Prostate gland (tissue), 2 donors: Measurements from ENCODE around the gene SMYD3.

Experiments used
- POLR2A ChIP-seq: fragments of 450-650 bp; IDR thresholded peaks from one replicate; pipeline ENCODE4 v1.6.1; 2016; ENCODE audit warnings: antibody characterized with exemption, mild to moderate bottlenecking
- POLR2AphosphoS5 ChIP-seq: sonication (generic); formaldehyde crosslinking; IDR thresholded peaks from one replicate; pipeline ENCODE4 v1.6.1; 2017; ENCODE audit warnings: antibody characterized with exemption
- TF ChIP-seq, protein P1 (sequence below), 4 experiments: fragments of 200-600 bp in 2 of 4; fragments of 450-650 bp in 2 of 4; sonication (generic) in 2 of 4; IDR thresholded peaks; 1 replicate in 3 of 4; 2 replicates in 1 of 4; pipeline ENCODE4 v1.5.1; 2016 to 2019; ENCODE audit warnings: antibody characterized with exemption in 4 of 4, mild to moderate bottlenecking in 2 of 4, moderate library complexity in 2 of 4

- TF ChIP-seq POLR2A (no peak), POLR2AphosphoS5 (no peak)
- TF ChIP-seq, protein P1, sequence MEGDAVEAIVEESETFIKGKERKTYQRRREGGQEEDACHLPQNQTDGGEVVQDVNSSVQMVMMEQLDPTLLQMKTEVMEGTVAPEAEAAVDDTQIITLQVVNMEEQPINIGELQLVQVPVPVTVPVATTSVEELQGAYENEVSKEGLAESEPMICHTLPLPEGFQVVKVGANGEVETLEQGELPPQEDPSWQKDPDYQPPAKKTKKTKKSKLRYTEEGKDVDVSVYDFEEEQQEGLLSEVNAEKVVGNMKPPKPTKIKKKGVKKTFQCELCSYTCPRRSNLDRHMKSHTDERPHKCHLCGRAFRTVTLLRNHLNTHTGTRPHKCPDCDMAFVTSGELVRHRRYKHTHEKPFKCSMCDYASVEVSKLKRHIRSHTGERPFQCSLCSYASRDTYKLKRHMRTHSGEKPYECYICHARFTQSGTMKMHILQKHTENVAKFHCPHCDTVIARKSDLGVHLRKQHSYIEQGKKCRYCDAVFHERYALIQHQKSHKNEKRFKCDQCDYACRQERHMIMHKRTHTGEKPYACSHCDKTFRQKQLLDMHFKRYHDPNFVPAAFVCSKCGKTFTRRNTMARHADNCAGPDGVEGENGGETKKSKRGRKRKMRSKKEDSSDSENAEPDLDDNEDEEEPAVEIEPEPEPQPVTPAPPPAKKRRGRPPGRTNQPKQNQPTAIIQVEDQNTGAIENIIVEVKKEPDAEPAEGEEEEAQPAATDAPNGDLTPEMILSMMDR (IDR thresholded peaks at IDR 0.05): no peak
Measured at GRCh38 chr1:246549665-246550064, 42.6 kb upstream of the SMYD3 start.
